ENCODE data around the gene CEP170B.

CEP170B gene

DNA sequence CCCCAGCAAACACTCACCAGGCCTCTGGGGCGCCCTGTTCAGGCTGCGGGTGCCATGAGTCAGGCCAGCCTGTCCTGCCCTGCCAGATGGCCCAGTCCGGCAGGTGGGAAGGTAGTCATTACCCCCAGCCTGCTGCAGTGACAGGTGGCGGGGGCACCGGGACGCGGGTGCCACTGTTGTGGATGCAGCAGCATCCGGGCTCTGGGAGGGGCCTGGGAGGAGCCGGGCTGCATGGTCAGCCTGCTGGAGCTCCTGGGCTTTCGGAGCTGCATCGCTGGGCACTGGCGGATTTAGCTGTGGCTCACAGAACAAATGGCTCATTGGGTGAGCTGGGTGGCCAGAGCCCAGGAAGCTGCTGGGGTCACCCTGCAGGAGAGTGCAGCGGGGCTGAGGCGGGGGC lies 13.5 kb downstream of the CEP170B start:
- H3K4me3 ChIP-seq (ENCODE audit: low read length): no peak overlapping the region

DNA sequence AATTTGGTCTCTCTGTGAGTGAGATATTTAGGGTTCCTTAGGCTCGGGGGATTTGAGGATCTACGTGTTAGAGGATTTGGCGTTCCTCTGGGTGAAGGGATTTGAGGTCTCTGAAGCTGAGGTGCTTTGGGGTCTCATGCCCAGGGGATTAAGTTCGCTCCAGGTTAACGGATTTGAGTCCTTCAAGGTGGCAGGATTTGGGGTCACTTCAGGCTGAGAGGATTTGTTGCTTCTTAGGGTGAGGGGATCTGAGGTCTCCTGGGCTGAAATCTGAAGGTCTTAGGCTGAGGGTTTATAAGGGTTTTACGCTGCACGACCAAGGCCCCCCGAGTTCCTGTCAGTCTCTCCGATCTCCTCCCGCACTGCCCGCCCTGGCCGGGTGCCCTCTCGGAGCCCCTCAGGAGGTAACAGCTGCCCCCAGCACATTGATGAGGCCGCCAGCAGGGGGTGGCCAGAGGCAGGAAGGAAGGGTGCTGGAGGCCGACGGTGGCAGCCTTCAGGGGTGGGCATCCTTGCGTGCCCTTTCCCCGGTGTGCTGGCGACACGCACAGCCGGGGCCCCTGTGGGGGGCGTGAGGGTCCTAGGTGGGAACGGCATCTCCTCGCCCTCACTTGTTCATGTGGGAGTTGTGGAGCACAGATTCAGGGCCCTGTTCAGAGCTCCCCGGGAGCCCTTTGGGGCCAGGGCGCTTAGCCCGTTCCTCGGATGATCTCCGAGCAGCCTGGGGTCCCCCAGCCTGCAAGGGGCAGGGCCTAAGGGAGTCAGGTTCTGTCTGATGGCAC lies 14.3 kb downstream of the CEP170B start:
- no CpG with 5 or more reads among the region's 29 CpGs for WGBS (ENCODE audit: extremely low coverage, insufficient coverage, low lambda C conversion rate)
- H2BK15ac ChIP-seq (replicated peaks; ENCODE audit: low read depth): no peak overlapping the region

More for the DNA sequence above, 13.5 kb downstream of the CEP170B start:
- Histone ChIP-seq H3K79me2 (ENCODE audit: control insufficient read depth, insufficient read depth, low read length) (no peaks in the 10 kb centered on the region), H2BK15ac (replicated peaks; ENCODE audit: low read depth) (no peak overlapping the region), H2BK5ac (ENCODE audit: low read length) (no peak overlapping the region), H3K56ac (ENCODE audit: low read length) (no peak overlapping the region), H3K27me3 (ENCODE audit: insufficient read depth, low read length, poor library complexity) (no peaks in the 10 kb centered on the region), H4K8ac (ENCODE audit: low read depth, low read length) (no peak overlapping the region), H3K4me2 (ENCODE audit: low read length) (no peak overlapping the region), H3K23ac (ENCODE audit: low read length) (no peak overlapping the region), H3K9ac (ENCODE audit: low read length) (no peak overlapping the region), H3K18ac (ENCODE audit: low read length) (no peak overlapping the region), H3K4me1 (ENCODE audit: control insufficient read depth, low read depth, low read length) (no peaks in the 10 kb centered on the region), H3K4ac (ENCODE audit: low read depth, low read length) (no peak overlapping the region), H4K5ac (ENCODE audit: low read length) (no peak overlapping the region), H2AK5ac (ENCODE audit: low read length) (no peak overlapping the region), H3K79me1 (ENCODE audit: low read length) (peaks cover 3% of the 10 kb centered on the region), H2BK120ac (ENCODE audit: low read depth, low read length) (no peak overlapping the region), H3K36me3 (ENCODE audit: control insufficient read depth, insufficient read depth, low read length) (no peaks in the 10 kb centered on the region), H3K27ac (ENCODE audit: low read depth, low read length) (no peak overlapping the region)
- DNase-seq: no peak
- no CpG with 5 or more reads among the region's 14 CpGs for WGBS (ENCODE audit: extremely low coverage, insufficient coverage, low lambda C conversion rate)

DNA sequence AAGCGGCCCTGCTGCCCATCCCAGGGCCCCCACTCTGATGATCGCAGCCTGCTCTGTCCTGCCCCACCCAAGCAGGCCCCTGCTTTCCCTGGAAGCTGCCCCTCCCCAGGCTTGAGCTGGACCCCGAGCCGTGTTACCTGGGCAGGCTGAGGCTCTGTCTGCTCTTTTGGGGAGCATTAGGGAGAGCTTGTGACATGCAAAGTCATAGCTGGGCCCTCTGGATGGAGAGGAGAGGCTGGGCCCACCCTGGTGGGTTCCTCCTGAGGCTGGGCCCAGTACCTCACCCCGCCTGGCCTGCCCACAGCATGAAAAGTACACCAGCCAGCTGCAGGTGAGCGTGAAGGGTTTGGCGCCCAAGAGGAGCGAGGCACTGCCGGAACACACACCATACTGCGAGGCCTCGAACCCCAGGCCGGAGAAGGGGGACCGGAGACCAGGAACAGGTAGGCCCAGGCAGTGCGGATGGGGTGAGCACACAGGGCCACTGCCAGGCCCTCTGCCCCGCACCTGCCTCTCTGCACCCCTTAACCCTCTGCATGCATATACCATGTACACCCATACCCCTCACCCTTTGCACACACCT lies 15.0 kb downstream of the CEP170B start:
- no peak overlapping the region for H2BK5ac ChIP-seq (ENCODE audit: low read length)
- no peak for DNase-seq
- H2BK120ac ChIP-seq (ENCODE audit: low read depth, low read length): no peak overlapping the region
- H3K27me3 ChIP-seq (ENCODE audit: insufficient read depth, low read length, poor library complexity): no peaks in the 10 kb centered on the region
- no peak overlapping the region for H3K27ac ChIP-seq (ENCODE audit: low read depth, low read length)
- no peaks in the 10 kb centered on the region for H3K79me2 ChIP-seq (ENCODE audit: control insufficient read depth, insufficient read depth, low read length)
- H2BK15ac ChIP-seq (replicated peaks; ENCODE audit: low read depth): no peak overlapping the region
- H3K4ac ChIP-seq (ENCODE audit: low read depth, low read length): no peak overlapping the region
- no peak overlapping the region for H3K4me2 ChIP-seq (ENCODE audit: low read length)
- H3K23ac ChIP-seq (ENCODE audit: low read length): no peak overlapping the region
- peaks cover 3% of the 10 kb centered on the region for H3K79me1 ChIP-seq (ENCODE audit: low read length)
- no peaks in the 10 kb centered on the region for H3K36me3 ChIP-seq (ENCODE audit: control insufficient read depth, insufficient read depth, low read length)
- no peak overlapping the region for H4K8ac ChIP-seq (ENCODE audit: low read depth, low read length)
- no peak overlapping the region for H2AK5ac ChIP-seq (ENCODE audit: low read length)
- no peak overlapping the region for H4K5ac ChIP-seq (ENCODE audit: low read length)
- WGBS (ENCODE audit: extremely low coverage, insufficient coverage, low lambda C conversion rate): no CpG with 5 or more reads among the region's 15 CpGs
- H3K4me1 ChIP-seq (ENCODE audit: control insufficient read depth, low read depth, low read length): no peaks in the 10 kb centered on the region
- H3K18ac ChIP-seq (ENCODE audit: low read length): no peak overlapping the region
- no peak overlapping the region for H3K4me3 ChIP-seq (ENCODE audit: low read length)
- H3K56ac ChIP-seq (ENCODE audit: low read length): no peak overlapping the region
- H3K9ac ChIP-seq (ENCODE audit: low read length): no peak overlapping the region

More for the DNA sequence above, 14.3 kb downstream of the CEP170B start:
- peaks cover 3% of the 10 kb centered on the region for H3K79me1 ChIP-seq (ENCODE audit: low read length)
- no peaks in the 10 kb centered on the region for H3K27me3 ChIP-seq (ENCODE audit: insufficient read depth, low read length, poor library complexity)
- DNase-seq: no peak
- H3K23ac ChIP-seq (ENCODE audit: low read length): no peak overlapping the region
- no peak overlapping the region for H3K4me3 ChIP-seq (ENCODE audit: low read length)
- no peak overlapping the region for H3K4ac ChIP-seq (ENCODE audit: low read depth, low read length)
- H2AK5ac ChIP-seq (ENCODE audit: low read length): no peak overlapping the region
- H3K36me3 ChIP-seq (ENCODE audit: control insufficient read depth, insufficient read depth, low read length): no peaks in the 10 kb centered on the region
- no peak overlapping the region for H4K5ac ChIP-seq (ENCODE audit: low read length)
- H4K8ac ChIP-seq (ENCODE audit: low read depth, low read length): no peak overlapping the region
- no peak overlapping the region for H2BK5ac ChIP-seq (ENCODE audit: low read length)
- H3K9ac ChIP-seq (ENCODE audit: low read length): no peak overlapping the region
- no peak overlapping the region for H3K27ac ChIP-seq (ENCODE audit: low read depth, low read length)
- no peak overlapping the region for H3K56ac ChIP-seq (ENCODE audit: low read length)
- no peak overlapping the region for H3K4me2 ChIP-seq (ENCODE audit: low read length)
- H3K18ac ChIP-seq (ENCODE audit: low read length): no peak overlapping the region
- H2BK120ac ChIP-seq (ENCODE audit: low read depth, low read length): no peak overlapping the region
- H3K4me1 ChIP-seq (ENCODE audit: control insufficient read depth, low read depth, low read length): no peaks in the 10 kb centered on the region
- no peaks in the 10 kb centered on the region for H3K79me2 ChIP-seq (ENCODE audit: control insufficient read depth, insufficient read depth, low read length)

DNA sequence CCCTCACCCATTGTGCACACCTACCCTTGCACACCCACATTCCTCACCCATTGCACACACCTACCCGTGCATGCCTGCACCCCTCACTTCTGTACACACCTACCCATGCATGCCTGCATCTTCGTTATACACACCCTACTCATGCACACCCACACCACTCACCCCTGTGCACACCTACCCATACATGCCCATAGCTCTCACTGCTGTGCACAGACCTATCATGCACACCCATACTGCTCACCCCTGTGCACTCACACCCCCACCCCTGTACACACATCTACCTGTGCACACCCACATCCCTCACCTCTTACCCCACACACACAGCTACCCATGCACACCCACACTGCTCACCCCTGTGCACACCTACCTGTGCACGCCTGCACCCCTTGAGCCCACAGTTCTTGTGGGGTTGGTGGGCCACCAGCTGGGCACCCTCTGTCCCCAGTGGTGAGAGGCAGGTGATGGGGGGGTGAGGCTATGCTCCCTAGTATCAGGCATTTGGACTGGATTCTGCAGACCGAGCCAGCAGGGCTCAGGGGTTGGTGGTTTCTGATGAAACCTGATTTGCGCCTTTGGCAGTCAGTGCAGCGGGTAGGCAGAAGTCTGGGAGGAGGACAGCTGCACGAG lies 15.6 kb downstream of the CEP170B start:
- no peak overlapping the region for H3K4me3 ChIP-seq (ENCODE audit: low read length)
- H3K18ac ChIP-seq (ENCODE audit: low read length): no peak overlapping the region
- no peak for DNase-seq
- WGBS (ENCODE audit: extremely low coverage, insufficient coverage, low lambda C conversion rate): no CpG with 5 or more reads among the region's 7 CpGs
- H2BK5ac ChIP-seq (ENCODE audit: low read length): no peak overlapping the region
- no peak overlapping the region for H3K9ac ChIP-seq (ENCODE audit: low read length)
- peaks cover 2% of the 10 kb centered on the region for H3K79me1 ChIP-seq (ENCODE audit: low read length)
- no peak overlapping the region for H2BK120ac ChIP-seq (ENCODE audit: low read depth, low read length)
- H3K56ac ChIP-seq (ENCODE audit: low read length): no peak overlapping the region
- H4K5ac ChIP-seq (ENCODE audit: low read length): no peak overlapping the region
- no peaks in the 10 kb centered on the region for H3K79me2 ChIP-seq (ENCODE audit: control insufficient read depth, insufficient read depth, low read length)
- H3K27ac ChIP-seq (ENCODE audit: low read depth, low read length): no peak overlapping the region
- H3K36me3 ChIP-seq (ENCODE audit: control insufficient read depth, insufficient read depth, low read length): no peaks in the 10 kb centered on the region
- no peak overlapping the region for H3K4me2 ChIP-seq (ENCODE audit: low read length)
- H3K4me1 ChIP-seq (ENCODE audit: control insufficient read depth, low read depth, low read length): no peaks in the 10 kb centered on the region
- H2BK15ac ChIP-seq (replicated peaks; ENCODE audit: low read depth): no peak overlapping the region
- H2AK5ac ChIP-seq (ENCODE audit: low read length): no peak overlapping the region
- H3K23ac ChIP-seq (ENCODE audit: low read length): no peak overlapping the region
- no peaks in the 10 kb centered on the region for H3K27me3 ChIP-seq (ENCODE audit: insufficient read depth, low read length, poor library complexity)
- no peak overlapping the region for H3K4ac ChIP-seq (ENCODE audit: low read depth, low read length)
- no peak overlapping the region for H4K8ac ChIP-seq (ENCODE audit: low read depth, low read length)

DNA sequence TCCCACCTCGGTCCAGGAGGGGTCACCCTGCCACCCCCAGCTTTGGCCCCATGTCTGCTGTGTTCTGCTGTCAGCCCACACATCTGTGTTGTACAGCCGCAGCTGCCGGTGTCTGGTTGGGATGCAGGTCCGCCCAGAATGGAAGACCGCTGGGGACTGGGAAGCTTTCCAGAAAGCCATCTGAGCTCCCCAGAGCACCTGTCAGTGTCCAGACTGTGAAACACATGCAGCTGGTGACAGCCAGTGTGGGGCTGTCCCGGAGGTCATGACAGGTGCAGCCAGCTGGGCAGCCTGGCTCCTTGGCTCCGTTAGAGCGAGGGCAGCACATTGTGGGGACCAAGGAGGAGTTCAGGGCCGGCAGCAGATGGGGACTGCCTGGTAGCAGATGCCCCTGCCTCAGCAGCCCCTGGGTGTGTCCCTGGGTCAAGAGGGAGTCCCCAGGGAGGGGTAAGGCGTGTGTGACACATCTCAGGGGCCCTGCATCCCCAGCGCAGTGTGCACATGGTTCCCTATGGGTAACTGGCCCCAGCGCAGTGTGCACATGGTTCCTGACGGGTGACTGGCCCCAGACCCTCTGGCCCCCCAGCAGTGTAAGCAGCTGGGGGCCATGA lies 16.4 kb downstream of the CEP170B start:
- Histone ChIP-seq H4K5ac (ENCODE audit: low read length) (no peak overlapping the region), H3K23ac (ENCODE audit: low read length) (no peak overlapping the region), H2BK120ac (ENCODE audit: low read depth, low read length) (no peak overlapping the region), H2BK15ac (replicated peaks; ENCODE audit: low read depth) (no peak overlapping the region), H2BK5ac (ENCODE audit: low read length) (no peak overlapping the region), H3K27ac (ENCODE audit: low read depth, low read length) (no peak overlapping the region), H3K4me3 (ENCODE audit: low read length) (no peak overlapping the region), H3K79me1 (ENCODE audit: low read length) (no peaks in the 10 kb centered on the region), H3K27me3 (ENCODE audit: insufficient read depth, low read length, poor library complexity) (no peaks in the 10 kb centered on the region), H3K4ac (ENCODE audit: low read depth, low read length) (no peak overlapping the region), H3K9ac (ENCODE audit: low read length) (no peak overlapping the region), H3K36me3 (ENCODE audit: control insufficient read depth, insufficient read depth, low read length) (no peaks in the 10 kb centered on the region), H3K4me1 (ENCODE audit: control insufficient read depth, low read depth, low read length) (no peaks in the 10 kb centered on the region), H3K56ac (ENCODE audit: low read length) (no peak overlapping the region), H4K8ac (ENCODE audit: low read depth, low read length) (no peak overlapping the region), H3K18ac (ENCODE audit: low read length) (no peak overlapping the region), H3K4me2 (ENCODE audit: low read length) (no peak overlapping the region), H3K79me2 (ENCODE audit: control insufficient read depth, insufficient read depth, low read length) (no peaks in the 10 kb centered on the region), H2AK5ac (ENCODE audit: low read length) (no peak overlapping the region)
- no CpG with 5 or more reads among the region's 13 CpGs for WGBS (ENCODE audit: extremely low coverage, insufficient coverage, low lambda C conversion rate)
- DNase-seq: no peak
